ENCODE results near the gene GTSF1L. TPM values are rescaled to one million over a fixed set of nuclear protein-coding genes. Genes with fewer than 3 reads are reported as not detected.

Gene GTSF1L
- total RNA-seq, 1 experiment from 2014 or later = not detected

- DNase-seq (ENCODE audit: low spot score) (no peak), ATAC-seq (no peak)
- H3K4me3 Mint-ChIP-seq = no peak overlapping the region
- no peaks in the 10 kb centered on the region for H3K27me3 Mint-ChIP-seq (ENCODE audit: low read depth)
- ChIA-PET POLR2A (no interaction called here), CTCF (no interaction called here)
- peaks cover 8% of the 10 kb centered on the region for H3K9me3 Mint-ChIP-seq
- peaks cover 31% of the 10 kb centered on the region for H3K36me3 Mint-ChIP-seq
- H3K4me1 Mint-ChIP-seq = no peaks in the 10 kb centered on the region
- no peak overlapping the region for H3K27ac Mint-ChIP-seq
- no peak for TF ChIP-seq NR1H2 (CRISPR knock-in tag; IDR thresholded peaks at IDR 0.05)
- TF ChIP-seq NFYB (CRISPR knock-in tag; conservative IDR thresholded peaks at IDR 0.05; ENCODE audit: low read depth) = no peak
- TF ChIP-seq FOXP1 (CRISPR knock-in tag; IDR thresholded peaks at IDR 0.05; ENCODE audit: borderline replicate concordance) = no peak
Measured at GRCh38 chr20:43715044-43715443, 11.8 kb downstream of the GTSF1L start.

- Mint-ChIP-seq H3K36me3 (peaks cover 55% of the 10 kb centered on the region), H3K4me1 (no peaks in the 10 kb centered on the region), H3K9me3 (no peaks in the 10 kb centered on the region), H3K4me3 (no peak overlapping the region), H3K27me3 (ENCODE audit: low read depth) (no peaks in the 10 kb centered on the region), H3K27ac (no peak overlapping the region)
- POLR2A ChIA-PET = no interaction called here
- TF ChIP-seq ZBTB21 (CRISPR knock-in tag; IDR thresholded peaks at IDR 0.05; ENCODE audit: borderline replicate concordance) (no peak), ZNF232 (CRISPR knock-in tag; IDR thresholded peaks at IDR 0.05) (no peak), AFF4 (CRISPR knock-in tag; IDR thresholded peaks at IDR 0.05; ENCODE audit: borderline replicate concordance) (no peak), NFATC4 (CRISPR knock-in tag; IDR thresholded peaks at IDR 0.05) (no peak), ATF1 (CRISPR knock-in tag; IDR thresholded peaks at IDR 0.05) (no peak), E2F5 (CRISPR knock-in tag; IDR thresholded peaks at IDR 0.05) (no peak), ZNF423 (CRISPR knock-in tag; IDR thresholded peaks at IDR 0.05) (no peak), SMAD4 (CRISPR knock-in tag; IDR thresholded peaks at IDR 0.05) (no peak), AR (CRISPR knock-in tag; IDR thresholded peaks at IDR 0.05) (no peak)
- no peak for ATAC-seq
- CTCF ChIA-PET = no interaction called here
- DNase-seq (ENCODE audit: low spot score) = no peak
Measured at GRCh38 chr20:43711098-43711654, 15.6 kb downstream of the GTSF1L start.

- no peak overlapping the region for H3K27ac Mint-ChIP-seq
- H3K4me1 Mint-ChIP-seq = no peaks in the 10 kb centered on the region
- H3K36me3 Mint-ChIP-seq = peaks cover 59% of the 10 kb centered on the region
- no peak for ATAC-seq
- no peak for DNase-seq (ENCODE audit: low spot score)
- no peaks in the 10 kb centered on the region for H3K9me3 Mint-ChIP-seq
- H3K4me3 Mint-ChIP-seq = no peak overlapping the region
- CTCF ChIA-PET = no interaction called here
- POLR2A ChIA-PET = no interaction called here
- H3K27me3 Mint-ChIP-seq (ENCODE audit: low read depth) = no peaks in the 10 kb centered on the region
- TF ChIP-seq PRRX2 (CRISPR knock-in tag; IDR thresholded peaks at IDR 0.05) (no peak), ZNF671 (CRISPR knock-in tag; IDR thresholded peaks at IDR 0.05) (no peak), RELA (CRISPR knock-in tag; IDR thresholded peaks at IDR 0.05; ENCODE audit: borderline replicate concordance) (no peak), GRHL2 (CRISPR knock-in tag; IDR thresholded peaks at IDR 0.05; ENCODE audit: insufficient replicate concordance, severe bottlenecking) (no peak), CBFB (CRISPR knock-in tag; IDR thresholded peaks at IDR 0.05; ENCODE audit: low read depth) (no peak), JUN (CRISPR knock-in tag; IDR thresholded peaks at IDR 0.05) (no peak), ZMAT4 (CRISPR knock-in tag; IDR thresholded peaks at IDR 0.05) (no peak), E2F5 (CRISPR knock-in tag; IDR thresholded peaks at IDR 0.05) (no peak), MYBL2 (CRISPR knock-in tag; IDR thresholded peaks at IDR 0.05) (no peak), ERG (CRISPR knock-in tag; IDR thresholded peaks at IDR 0.05) (no peak), SOX15 (CRISPR knock-in tag; IDR thresholded peaks at IDR 0.05) (no peak)
Measured at GRCh38 chr20:43710370-43711044, 16.3 kb downstream of the GTSF1L start.
